Smooth muscle cell (in vitro differentiated cells): ENCODE data around the gene C2orf69. TPM values are rescaled to one million over a fixed set of nuclear protein-coding genes. Genes with fewer than 3 reads are reported as not detected.
"Not testable (repeated sequence)": the region's sequence is repeated elsewhere in the genome, so short reads cannot be mapped to it uniquely, and the experiment has no call there.

Source experiments
- DNase-seq: peaks from one replicate; lab custom pipeline; 2025; ENCODE audit not compliant: unreplicated experiment; lab: John Stamatoyannopoulos, UW
- H2AFZ ChIP-seq: fragments of 200-600 bp; sonication (generic); 2 replicates; pipeline ENCODE4 v1.6.0; 2016; ENCODE audit warnings: antibody characterized with exemption, low read depth, mild to moderate bottlenecking
- H3F3A ChIP-seq: fragments of 200-600 bp; sonication (generic); 2 replicates; pipeline ENCODE4 v1.6.0; 2017; ENCODE audit warnings: antibody characterized with exemption, low read depth
- H3K27ac ChIP-seq: fragments of 200-600 bp; sonication (generic); 2 replicates; pipeline ENCODE4 v1.5.1; 2016; ENCODE audit warnings: low read depth, mild to moderate bottlenecking
- H3K27me3 ChIP-seq: fragments of 200-600 bp; sonication (generic); 2 replicates; pipeline ENCODE4 v1.6.1; 2016; ENCODE audit warnings: low read depth, mild to moderate bottlenecking
- H3K36me3 ChIP-seq: fragments of 200-600 bp; sonication (generic); 2 replicates; pipeline ENCODE4 v1.5.1; 2016; ENCODE audit warnings: low read depth
- H3K4me1 ChIP-seq: fragments of 200-600 bp; sonication (generic); 2 replicates; pipeline ENCODE4 v1.5.1; 2016; ENCODE audit warnings: low read depth
- H3K4me2 ChIP-seq: fragments of 200-600 bp; sonication (generic); 2 replicates; pipeline ENCODE4 v1.6.0; 2016; ENCODE audit warnings: mild to moderate bottlenecking
- H3K4me3 ChIP-seq: fragments of 200-600 bp; sonication (generic); 2 replicates; pipeline ENCODE4 v1.5.1; 2016; ENCODE audit warnings: mild to moderate bottlenecking
- H3K79me2 ChIP-seq: fragments of 200-600 bp; sonication (generic); 2 replicates; pipeline ENCODE4 v1.6.0; 2016; ENCODE audit warnings: low read depth, mild to moderate bottlenecking
- H3K9ac ChIP-seq: fragments of 200-600 bp; sonication (generic); 2 replicates; pipeline ENCODE4 v1.6.0; 2016; ENCODE audit warnings: low read depth
- H3K9me3 ChIP-seq: fragments of 200-600 bp; sonication (generic); replicated peaks from 2 replicates; pipeline ENCODE4 v1.5.1; 2016; ENCODE audit warnings: low read depth
- H4K20me1 ChIP-seq: fragments of 200-600 bp; sonication (generic); 2 replicates; pipeline ENCODE4 v1.6.0; 2016; ENCODE audit warnings: low read depth
- CTCF ChIP-seq: fragments of 200-600 bp; sonication (generic); IDR thresholded peaks from 2 replicates; pipeline ENCODE4 v1.5.1; 2017; ENCODE audit warnings: borderline replicate concordance, mild to moderate bottlenecking, antibody characterized with exemption; ENCODE audit not compliant: insufficient read depth, poor library complexity, severe bottlenecking
- WGBS: methylation state at CpG from one replicate; pipeline ENCODE4 v1.1.7; 2016; ENCODE audit warnings: low lambda C conversion rate; 5-methylcytosine and 5-hydroxymethylcytosine counted together
- polyA plus RNA-seq: library from polyadenylated mRNA; unstranded; fragments of >200 nt; fragmentation: Nextera tagmentation; extraction: Ambion mirVana; gene quantifications from 2 replicates; pipeline ENCODE4 v1.2.1, GENCODE V29; 2016
- total RNA-seq: library from RNA; depleted of rRNA; stranded (reverse); fragments of >200 nt; gene quantifications from 2 replicates; pipeline ENCODE4 v1.2.3, GENCODE V29; 2014

The C2orf69 gene
- total and polyA plus RNA-seq, 2 experiments from 2014 or later = 7.7 to 10.1 TPM

GRCh38 chr2:199911877-199912161 is 726 bp downstream of the C2orf69 start:
- no peak for DNase-seq
- H3K79me2 ChIP-seq = peaks cover 50% of the 10 kb centered on the region
- peak overlapping the region; percentile 76 for H3K4me3 ChIP-seq
- H3K27me3 ChIP-seq = no peaks in the 10 kb centered on the region
- H3K27ac ChIP-seq = peak overlapping the region; percentile 92
- H3K36me3 ChIP-seq = no peaks in the 10 kb centered on the region
- H3F3A ChIP-seq = peaks cover 3% of the 10 kb centered on the region
- peak overlapping the region; percentile 96 for H3K4me2 ChIP-seq
- H3K9ac ChIP-seq = peak overlapping the region; percentile 94
- H2AFZ ChIP-seq = peak overlapping the region; percentile 93
- H3K4me1 ChIP-seq = peaks cover 13% of the 10 kb centered on the region
- WGBS = under 1% methylated on average over 13 of the region's 13 CpGs
- H4K20me1 ChIP-seq = peaks cover 23% of the 10 kb centered on the region
- no peaks in the 10 kb centered on the region for H3K9me3 ChIP-seq
- TF ChIP-seq CTCF = no peak

- peaks cover 13% of the 10 kb centered on the region for H3K4me1 ChIP-seq
- peaks cover 28% of the 10 kb centered on the region for H4K20me1 ChIP-seq
- WGBS = 94% methylated on average over 12 of the region's 12 CpGs
- H3K9me3 ChIP-seq, DNase-seq, H3K27ac ChIP-seq, H3K27me3 ChIP-seq, H3F3A ChIP-seq, H2AFZ ChIP-seq, H3K36me3 ChIP-seq: not testable (repeated sequence)
- peak overlapping the region; percentile 76 for H3K4me3 ChIP-seq
- H3K79me2 ChIP-seq = peaks cover 57% of the 10 kb centered on the region
- H3K4me2 ChIP-seq = peak overlapping the region; percentile 96
- H3K9ac ChIP-seq = peak overlapping the region; percentile 8
Measured at GRCh38 chr2:199912553-199913114, 1.5 kb downstream of the C2orf69 start.

- no peak overlapping the region for H3K4me3 ChIP-seq
- no peak overlapping the region for H3K9ac ChIP-seq
- H3F3A ChIP-seq = peaks cover 3% of the 10 kb centered on the region
- H3K4me2 ChIP-seq = no peak overlapping the region
- H2AFZ ChIP-seq = no peak overlapping the region
- H3K9me3 ChIP-seq = no peaks in the 10 kb centered on the region
- peaks cover 75% of the 10 kb centered on the region for H3K79me2 ChIP-seq
- H3K4me1 ChIP-seq = peaks cover 13% of the 10 kb centered on the region
- DNase-seq = no peak
- H3K27ac ChIP-seq = peak overlapping the region; percentile 9
- no peak for TF ChIP-seq CTCF
- H3K27me3 ChIP-seq = no peaks in the 10 kb centered on the region
- 97% methylated on average over 2 of the region's 2 CpGs for WGBS
- no peaks in the 10 kb centered on the region for H3K36me3 ChIP-seq
- peaks cover 38% of the 10 kb centered on the region for H4K20me1 ChIP-seq
Measured at GRCh38 chr2:199914372-199914958, 3.4 kb downstream of the C2orf69 start.

- Histone ChIP-seq H3K9ac (no peak overlapping the region), H3K36me3 (no peaks in the 10 kb centered on the region), H3K4me3 (no peak overlapping the region), H4K20me1 (peaks cover 55% of the 10 kb centered on the region), H3K79me2 (peaks cover 90% of the 10 kb centered on the region), H3K4me1 (peaks cover 13% of the 10 kb centered on the region), H3F3A (peaks cover 3% of the 10 kb centered on the region), H3K4me2 (no peak overlapping the region), H3K27ac (no peak overlapping the region), H3K9me3 (no peaks in the 10 kb centered on the region), H2AFZ (no peak overlapping the region), H3K27me3 (no peaks in the 10 kb centered on the region)
- 98% methylated on average over 4 of the region's 4 CpGs for WGBS
- DNase-seq = no peak
- TF ChIP-seq CTCF = no peak
Measured at GRCh38 chr2:199916980-199917379, 5.9 kb downstream of the C2orf69 start.
